ENCODE measurements around the gene HRK.

GRCh38 chr12:116813271-116814041, 67.8 kb downstream of the HRK start:
- TF ChIP-seq, protein P1, sequence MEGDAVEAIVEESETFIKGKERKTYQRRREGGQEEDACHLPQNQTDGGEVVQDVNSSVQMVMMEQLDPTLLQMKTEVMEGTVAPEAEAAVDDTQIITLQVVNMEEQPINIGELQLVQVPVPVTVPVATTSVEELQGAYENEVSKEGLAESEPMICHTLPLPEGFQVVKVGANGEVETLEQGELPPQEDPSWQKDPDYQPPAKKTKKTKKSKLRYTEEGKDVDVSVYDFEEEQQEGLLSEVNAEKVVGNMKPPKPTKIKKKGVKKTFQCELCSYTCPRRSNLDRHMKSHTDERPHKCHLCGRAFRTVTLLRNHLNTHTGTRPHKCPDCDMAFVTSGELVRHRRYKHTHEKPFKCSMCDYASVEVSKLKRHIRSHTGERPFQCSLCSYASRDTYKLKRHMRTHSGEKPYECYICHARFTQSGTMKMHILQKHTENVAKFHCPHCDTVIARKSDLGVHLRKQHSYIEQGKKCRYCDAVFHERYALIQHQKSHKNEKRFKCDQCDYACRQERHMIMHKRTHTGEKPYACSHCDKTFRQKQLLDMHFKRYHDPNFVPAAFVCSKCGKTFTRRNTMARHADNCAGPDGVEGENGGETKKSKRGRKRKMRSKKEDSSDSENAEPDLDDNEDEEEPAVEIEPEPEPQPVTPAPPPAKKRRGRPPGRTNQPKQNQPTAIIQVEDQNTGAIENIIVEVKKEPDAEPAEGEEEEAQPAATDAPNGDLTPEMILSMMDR (IDR thresholded peaks at IDR 0.05; ENCODE audit: low read depth, low read length) = no peak
- TF ChIP-seq POLR2A (IDR thresholded peaks at IDR 0.05; ENCODE audit: extremely low read depth, insufficient read length) = no peak

Measured in NB4 (cell line).